GM19328 (cell line): ENCODE results near the gene NACC2.

Experiments
- ATAC-seq: cut with Tn5 transposase; IDR thresholded peaks from one replicate; pipeline ENCODE4 v1.9.1; 2021; ENCODE audit warnings: mild to moderate bottlenecking, moderate library complexity; ENCODE audit not compliant: unreplicated experiment

Gene NACC2

DNA sequence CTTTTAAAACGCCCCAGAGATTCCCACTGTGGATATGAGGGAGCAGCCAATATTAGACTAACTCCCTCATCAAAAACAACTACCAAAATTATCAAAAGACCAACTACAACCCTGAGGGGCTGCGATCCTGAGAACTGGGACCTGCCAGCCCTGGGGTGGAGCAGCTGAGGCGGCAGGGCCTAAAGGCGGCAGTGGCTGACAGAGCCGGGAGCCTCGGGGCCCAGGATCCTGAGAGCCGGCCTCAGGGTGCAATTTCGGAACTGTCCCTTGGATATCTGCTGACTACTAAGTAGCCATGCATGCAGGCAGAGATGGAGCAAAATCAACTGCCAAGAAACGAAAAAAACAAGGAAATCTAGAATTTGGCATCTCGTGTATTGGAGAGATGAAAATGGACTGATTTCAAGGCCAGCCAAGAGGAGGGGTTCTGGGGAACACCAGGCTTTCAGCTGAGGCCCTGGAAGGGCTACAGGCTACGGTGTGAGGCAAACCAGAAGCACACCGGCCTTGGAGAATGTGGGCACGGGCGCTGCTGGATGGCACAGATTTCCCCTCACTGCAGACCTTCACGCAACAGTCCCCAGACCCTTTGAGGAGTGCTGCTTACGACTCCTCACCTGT, 70.3 kb downstream of the NACC2 start:
- no peak for ATAC-seq

DNA sequence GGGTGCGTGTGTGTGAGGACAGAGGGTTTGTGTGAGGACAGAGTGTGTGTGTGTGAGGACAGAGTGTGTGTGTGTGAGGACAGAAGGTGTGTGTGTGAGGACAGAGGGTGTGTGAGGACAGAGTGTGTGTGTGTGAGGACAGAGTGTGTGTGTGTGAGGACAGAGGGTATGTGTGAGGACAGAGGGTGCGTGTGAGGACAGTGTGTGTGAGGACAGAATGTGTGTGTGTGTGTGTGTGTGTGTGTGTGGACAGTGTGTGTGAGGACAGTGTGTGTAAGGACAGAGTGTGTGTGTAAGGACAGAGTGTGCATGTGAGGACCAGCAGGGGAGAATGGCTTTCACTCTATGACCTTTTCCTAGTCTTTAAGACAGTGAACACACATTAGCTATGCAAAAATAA, 70.8 kb downstream of the NACC2 start:
- no peak for ATAC-seq

DNA sequence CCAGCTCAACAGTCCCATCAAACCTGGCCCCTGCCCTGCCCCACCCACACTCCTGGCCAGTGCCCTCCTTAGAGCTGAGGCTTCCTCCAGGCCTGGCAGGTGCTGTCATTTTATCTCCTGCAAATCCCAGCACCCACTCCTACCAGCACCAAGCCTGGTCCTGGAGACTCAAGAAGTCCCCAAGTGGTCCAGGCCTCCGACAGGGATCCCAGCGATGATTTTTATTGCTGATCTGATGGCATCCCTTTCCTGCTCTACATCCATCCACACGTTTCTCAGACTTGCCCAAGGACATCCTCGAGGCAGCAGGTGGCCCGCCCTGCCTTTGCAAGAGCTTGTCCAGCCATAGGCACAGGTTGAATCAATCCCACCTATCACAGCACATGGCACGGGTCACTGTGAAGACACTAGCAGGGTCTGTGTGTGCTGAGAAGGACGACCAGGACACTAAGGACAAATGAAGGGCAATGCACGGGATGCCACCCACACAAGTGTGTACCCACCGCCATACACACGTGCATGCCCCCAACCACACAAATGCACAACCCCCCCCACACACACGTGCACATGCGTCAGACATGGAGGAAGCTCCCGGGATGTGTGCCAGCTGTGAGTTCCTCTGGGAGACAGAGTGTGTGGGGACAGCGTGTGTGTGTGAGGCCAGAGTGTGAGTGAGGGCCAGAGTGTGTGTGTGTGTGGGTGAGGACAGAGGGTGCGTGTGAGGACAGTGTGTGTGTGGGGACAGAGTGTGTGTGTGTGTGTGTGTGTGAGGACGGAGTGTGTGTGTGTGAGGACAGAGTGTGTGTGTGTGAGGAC, 71.5 kb downstream of the NACC2 start:
- ATAC-seq: no peak

DNA sequence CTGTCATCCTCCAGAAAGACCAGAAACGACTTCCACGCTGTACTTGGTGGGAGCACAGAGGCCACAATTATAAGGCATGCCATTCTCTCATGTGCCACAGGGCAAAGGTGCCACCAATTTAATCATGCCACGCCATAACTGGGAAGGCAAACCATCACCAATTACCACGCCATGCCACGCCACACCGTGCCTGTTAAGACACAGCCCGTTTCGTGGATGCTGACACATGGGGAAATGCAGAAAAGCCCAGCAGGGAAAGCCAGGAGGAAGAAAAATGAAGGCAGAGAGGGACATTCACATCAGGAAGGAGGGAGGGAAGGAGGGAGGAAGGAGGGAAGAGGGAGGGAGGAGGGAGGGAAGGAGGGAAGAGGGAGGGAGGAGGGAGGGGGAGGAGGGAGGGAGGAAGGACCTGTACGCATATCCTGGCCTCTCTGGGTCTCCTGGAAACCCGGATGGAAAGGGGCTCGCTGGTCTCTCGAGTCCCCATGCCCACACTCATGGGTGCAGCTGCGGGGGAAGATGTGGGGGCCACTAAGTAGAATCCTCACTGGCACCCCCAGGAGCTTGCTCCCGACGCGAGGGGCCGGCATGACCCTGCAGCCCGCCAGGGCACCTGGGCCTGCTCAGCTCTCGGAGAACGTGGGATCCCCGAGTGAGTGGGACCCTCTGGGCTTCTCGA, 72.2 kb downstream of the NACC2 start:
- ATAC-seq: no peak

DNA sequence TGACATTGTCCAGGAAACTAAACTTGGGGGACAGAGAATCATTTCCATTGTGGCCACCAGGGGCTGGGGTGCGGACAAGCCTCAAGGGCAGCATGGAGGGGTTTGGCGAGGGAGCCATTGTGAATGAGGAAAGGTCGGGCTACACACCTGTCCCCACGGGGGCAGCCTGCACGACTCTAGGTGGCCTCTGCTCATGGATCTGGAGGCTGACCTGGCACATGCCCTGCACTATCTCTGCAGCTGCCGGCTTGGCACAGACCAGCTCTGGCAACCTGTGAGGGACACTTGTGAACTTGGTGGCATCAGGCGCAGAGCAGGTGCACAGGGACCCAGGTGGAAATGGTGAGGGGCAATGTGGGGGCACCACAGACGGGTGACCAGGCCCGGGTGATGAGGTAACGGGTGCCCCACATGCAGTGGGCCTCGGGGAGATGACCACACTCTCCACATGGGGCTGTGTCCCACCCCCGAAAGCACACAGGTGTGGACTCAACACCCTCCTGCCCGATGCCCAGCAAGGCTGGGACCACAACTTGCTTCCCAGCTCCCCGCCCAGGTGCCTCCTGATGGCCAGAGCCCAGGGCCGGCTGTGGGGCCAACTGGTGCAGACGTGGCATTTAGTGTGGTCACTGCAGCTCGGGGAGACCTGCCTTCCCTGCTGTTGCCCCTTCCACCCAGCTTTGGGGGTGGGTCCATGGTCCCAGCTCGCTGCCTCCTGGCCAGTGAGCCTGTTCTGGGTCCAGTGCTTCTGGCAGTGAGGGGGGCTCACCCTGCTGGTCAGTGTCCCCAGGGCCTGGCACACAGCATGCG, 73.0 kb downstream of the NACC2 start:
- no peak for ATAC-seq

GRCh38 chr9:136021171-136021871, 73.8 kb downstream of the NACC2 start:
- no peak for ATAC-seq

DNA sequence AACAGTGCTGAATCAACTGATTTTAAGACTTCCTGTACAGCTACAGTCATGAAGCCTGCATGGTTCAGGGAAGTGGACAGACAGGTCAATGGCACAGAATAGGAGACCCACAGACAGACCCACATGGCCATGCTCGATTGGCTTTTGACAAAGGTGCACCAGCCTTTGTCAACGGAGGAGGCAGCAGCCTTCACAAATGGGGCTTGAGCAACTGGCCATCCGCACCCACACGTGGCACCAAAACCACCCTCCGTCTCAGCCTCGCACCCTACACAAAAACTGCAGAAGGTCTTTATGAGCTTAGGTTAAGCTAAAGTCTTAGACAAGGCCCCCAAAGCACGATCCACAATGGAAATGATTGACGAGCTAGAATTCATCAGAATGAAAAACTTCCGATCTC, 74.4 kb downstream of the NACC2 start:
- ATAC-seq: no peak

GRCh38 chr9:136020206-136020605, 74.9 kb downstream of the NACC2 start:
- no peak for ATAC-seq

- ATAC-seq: no peak
Observed at GRCh38 chr9:136019681-136020060, 75.4 kb downstream of the NACC2 start.

GRCh38 chr9:136019041-136019680, 75.9 kb downstream of the NACC2 start:
- ATAC-seq: no peak

DNA sequence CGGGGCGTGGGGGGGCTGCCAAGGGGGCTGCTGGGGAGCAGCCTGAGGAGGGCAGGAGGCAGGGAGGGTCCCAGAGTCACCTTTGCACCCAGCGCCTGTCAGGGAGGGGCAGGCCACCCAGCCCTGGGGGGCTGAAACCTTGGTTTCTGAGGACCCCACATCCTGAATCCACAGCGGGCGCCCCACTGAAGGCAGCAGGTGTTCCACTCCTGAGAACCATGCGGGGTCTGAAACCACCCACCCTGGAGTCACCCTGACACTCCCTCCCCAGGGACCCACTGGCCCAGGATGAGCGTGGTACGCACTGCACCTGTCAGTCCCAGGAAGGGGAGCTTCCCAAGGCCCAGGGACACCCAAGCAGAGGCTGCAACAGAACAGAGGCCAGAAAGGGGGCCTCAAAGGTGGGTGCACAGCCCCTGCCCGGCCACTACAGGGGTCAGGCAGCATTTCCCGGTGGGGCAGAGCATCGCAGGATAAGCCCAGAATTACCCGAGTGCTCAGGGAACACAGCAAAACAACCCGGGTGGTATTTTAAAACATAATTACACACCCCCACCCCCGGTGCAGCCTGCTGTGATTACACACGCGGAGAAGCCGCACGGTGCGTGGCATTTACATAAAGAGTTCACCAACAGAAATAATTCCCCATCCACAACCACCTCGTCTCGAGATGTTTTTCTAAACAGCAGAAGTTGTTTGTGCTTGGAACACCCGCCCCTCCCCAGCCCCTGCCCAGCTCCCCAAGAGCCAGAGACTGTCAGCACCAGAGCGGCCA, 76.6 kb downstream of the NACC2 start:
- no peak for ATAC-seq

GRCh38 chr9:136017289-136018190, 77.5 kb downstream of the NACC2 start:
- ATAC-seq: no peak

GRCh38 chr9:136016572-136017288, 78.4 kb downstream of the NACC2 start:
- ATAC-seq: no peak

DNA sequence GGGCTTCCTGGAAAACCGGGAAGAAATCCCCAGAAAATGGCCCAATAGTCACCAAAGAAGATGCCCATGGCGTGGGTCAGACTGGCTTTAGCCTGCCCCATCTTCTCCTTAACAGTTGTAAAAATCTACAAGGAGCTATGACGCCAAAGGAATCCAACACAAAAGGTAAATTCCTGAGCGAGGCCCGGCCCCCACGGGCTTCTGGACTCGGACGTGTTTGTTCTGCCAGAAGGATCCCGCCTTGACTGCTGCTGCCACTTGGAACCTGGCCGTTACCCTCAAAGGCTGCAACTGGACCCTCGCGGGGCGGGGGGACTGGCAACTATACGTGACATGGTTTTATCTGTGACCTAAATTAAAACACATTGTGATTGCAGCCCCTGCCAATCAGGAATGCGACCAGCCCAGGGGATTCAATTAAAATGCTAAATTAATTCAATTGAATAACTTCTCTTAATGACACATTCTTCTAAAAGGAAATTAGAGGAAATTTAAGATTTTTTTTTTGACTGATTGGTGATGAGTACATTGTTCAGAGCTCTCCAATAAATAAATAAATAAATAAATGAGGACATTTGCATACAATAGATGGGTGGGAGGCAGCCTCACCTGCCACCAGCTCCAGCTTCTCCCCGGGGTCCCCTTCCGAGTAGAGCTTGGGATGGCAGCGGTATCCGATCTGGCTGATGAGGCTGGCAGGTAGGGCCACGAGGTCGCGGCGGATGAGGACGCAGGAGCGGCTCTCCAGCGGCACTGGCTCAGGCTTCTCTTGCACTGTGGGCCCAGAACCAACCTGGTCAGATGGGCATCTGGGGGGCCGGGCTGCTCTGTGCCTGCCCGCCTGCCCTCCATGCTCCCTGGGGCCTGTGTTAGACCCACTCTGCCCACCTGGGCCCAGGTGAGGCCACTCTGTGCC, 79.2 kb downstream of the NACC2 start:
- no peak for ATAC-seq

GRCh38 chr9:136014924-136015633, 80.0 kb downstream of the NACC2 start:
- ATAC-seq: no peak
